Measurements from ENCODE around the gene APOC1. TPM values are rescaled to one million over a fixed set of nuclear protein-coding genes. Genes with fewer than 3 reads are reported as not detected.

The APOC1 gene
- total RNA-seq, 1 donor from 2014 or later, result 16.1 TPM

GRCh38 chr19:44869733-44870470 is 44.5 kb upstream of the APOC1 start:
- H3K27ac Mint-ChIP-seq, result no peak overlapping the region
- no peaks in the 10 kb centered on the region for H3K27me3 ChIP-seq
- no peak overlapping the region for H2AFZ ChIP-seq (replicated peaks)
- H3K4me1 Mint-ChIP-seq, result no peaks in the 10 kb centered on the region
- no peak overlapping the region for H3K4me3 ChIP-seq
- H3K9me3 ChIP-seq (ENCODE audit: low read depth), result no peaks in the 10 kb centered on the region
- TF ChIP-seq CTCF (IDR thresholded peaks at IDR 0.05), result no peak
- no peak for TF ChIP-seq EZH2phosphoT487 (IDR thresholded peaks at IDR 0.05)
- no peak for TF ChIP-seq EZH2 (IDR thresholded peaks at IDR 0.05)
- DNase-seq (ENCODE audit: low spot score), result no peak
- H3K9me3 Mint-ChIP-seq, result no peaks in the 10 kb centered on the region
- H3K36me3 ChIP-seq, result no peaks in the 10 kb centered on the region
- H3K4me3 Mint-ChIP-seq, result no peak overlapping the region
- no peak overlapping the region for H3K27ac ChIP-seq
- H3K9ac ChIP-seq, result no peak overlapping the region
- H3K4me2 ChIP-seq, result no peak overlapping the region
- H4K20me1 ChIP-seq (ENCODE audit: low read depth), result peaks cover 42% of the 10 kb centered on the region
- peaks cover 2% of the 10 kb centered on the region for H3K27me3 Mint-ChIP-seq (ENCODE audit: insufficient read depth, low read depth)
- peaks cover 11% of the 10 kb centered on the region for H3K79me2 ChIP-seq (ENCODE audit: low read depth)
- H3K4me1 ChIP-seq, result no peaks in the 10 kb centered on the region
- peaks cover 42% of the 10 kb centered on the region for H3K36me3 Mint-ChIP-seq
- no peaks in the 10 kb centered on the region for H3F3A ChIP-seq (ENCODE audit: low read depth)

- H3K4me1 Mint-ChIP-seq, result no peaks in the 10 kb centered on the region
- Histone ChIP-seq H3K4me3 (no peak overlapping the region), H3K4me2 (no peak overlapping the region), H3K79me2 (ENCODE audit: low read depth) (no peaks in the 10 kb centered on the region), H3K36me3 (no peaks in the 10 kb centered on the region), H4K20me1 (ENCODE audit: low read depth) (peaks cover 31% of the 10 kb centered on the region), H3K27ac (no peak overlapping the region), H3K9me3 (ENCODE audit: low read depth) (no peaks in the 10 kb centered on the region), H3K9ac (no peak overlapping the region), H3K27me3 (no peaks in the 10 kb centered on the region), H2AFZ (replicated peaks) (no peak overlapping the region), H3F3A (ENCODE audit: low read depth) (no peaks in the 10 kb centered on the region), H3K4me1 (no peaks in the 10 kb centered on the region)
- TF ChIP-seq EZH2phosphoT487 (IDR thresholded peaks at IDR 0.05) (no peak), EZH2 (IDR thresholded peaks at IDR 0.05) (no peak), CTCF (IDR thresholded peaks at IDR 0.05) (no peak)
- no peak overlapping the region for H3K4me3 Mint-ChIP-seq
- H3K36me3 Mint-ChIP-seq, result peaks cover 44% of the 10 kb centered on the region
- H3K9me3 Mint-ChIP-seq, result no peaks in the 10 kb centered on the region
- no peak overlapping the region for H3K27ac Mint-ChIP-seq
- DNase-seq (ENCODE audit: low spot score), result no peak
- H3K27me3 Mint-ChIP-seq (ENCODE audit: insufficient read depth, low read depth), result peaks cover 2% of the 10 kb centered on the region
Observed at GRCh38 chr19:44871809-44872208, 42.6 kb upstream of the APOC1 start.

GRCh38 chr19:44872661-44873060 is 41.7 kb upstream of the APOC1 start:
- no peak for DNase-seq (ENCODE audit: low spot score)
- H3K9me3 Mint-ChIP-seq, result no peaks in the 10 kb centered on the region

More at GRCh38 chr19:44872661-44873060, 41.7 kb upstream of the APOC1 start:
- H3K4me3 ChIP-seq, result no peak overlapping the region
- H3K27me3 Mint-ChIP-seq (ENCODE audit: insufficient read depth, low read depth), result peaks cover 2% of the 10 kb centered on the region
- H2AFZ ChIP-seq (replicated peaks), result no peak overlapping the region
- peaks cover 39% of the 10 kb centered on the region for H4K20me1 ChIP-seq (ENCODE audit: low read depth)
- H3F3A ChIP-seq (ENCODE audit: low read depth), result no peaks in the 10 kb centered on the region
- H3K9ac ChIP-seq, result no peak overlapping the region
- H3K4me1 Mint-ChIP-seq, result no peaks in the 10 kb centered on the region
- H3K27me3 ChIP-seq, result no peaks in the 10 kb centered on the region
- no peaks in the 10 kb centered on the region for H3K79me2 ChIP-seq (ENCODE audit: low read depth)
- peaks cover 39% of the 10 kb centered on the region for H3K36me3 Mint-ChIP-seq
- H3K9me3 ChIP-seq (ENCODE audit: low read depth), result no peaks in the 10 kb centered on the region
- H3K36me3 ChIP-seq, result no peaks in the 10 kb centered on the region
- H3K4me3 Mint-ChIP-seq, result no peak overlapping the region
- TF ChIP-seq CTCF (IDR thresholded peaks at IDR 0.05), result no peak
- no peak for TF ChIP-seq EZH2phosphoT487 (IDR thresholded peaks at IDR 0.05)
- TF ChIP-seq EZH2 (IDR thresholded peaks at IDR 0.05), result no peak
- no peaks in the 10 kb centered on the region for H3K4me1 ChIP-seq
- H3K27ac ChIP-seq, result no peak overlapping the region
- H3K4me2 ChIP-seq, result no peak overlapping the region
- no peak overlapping the region for H3K27ac Mint-ChIP-seq
